Adipocyte (in vitro differentiated cells): Measurements from ENCODE around the gene HELB.
A peak's percentile ranks its signal among the peaks of the same experiment; 100 is the strongest.

ENCODE experiments used
- DNase-seq: peaks from one replicate; pipeline ENCODE4 v3.0.0-alpha.2; 2015; ENCODE audit warnings: low read depth
- H3K27me3 ChIP-seq: replicated peaks from 2 replicates; pipeline ENCODE4 v1.7.0; 2013; ENCODE audit warnings: mild to moderate bottlenecking, low read length, moderate library complexity; ENCODE audit not compliant: control insufficient read depth, insufficient read depth
- H3K36me3 ChIP-seq: 2 replicates; pipeline ENCODE4 v1.7.0; 2013; ENCODE audit warnings: low read length, mild to moderate bottlenecking, moderate library complexity; ENCODE audit not compliant: control insufficient read depth, insufficient read depth, severe bottlenecking
- H3K4me1 ChIP-seq: 2 replicates; pipeline ENCODE4 v1.7.0; 2013; ENCODE audit warnings: mild to moderate bottlenecking, low read length, moderate library complexity; ENCODE audit not compliant: control insufficient read depth, insufficient read depth
- H3K4me3 ChIP-seq: 2 replicates; pipeline ENCODE4 v1.7.0; 2013; ENCODE audit warnings: mild to moderate bottlenecking, low read length, moderate library complexity
- H3K9ac ChIP-seq: 2 replicates; pipeline ENCODE4 v1.7.0; 2013; ENCODE audit warnings: mild to moderate bottlenecking, low read length, moderate library complexity
- H3K9me3 ChIP-seq: 2 replicates; pipeline ENCODE4 v1.7.0; 2013; ENCODE audit warnings: mild to moderate bottlenecking, low read length, moderate library complexity; ENCODE audit not compliant: control insufficient read depth

The HELB gene

DNA sequence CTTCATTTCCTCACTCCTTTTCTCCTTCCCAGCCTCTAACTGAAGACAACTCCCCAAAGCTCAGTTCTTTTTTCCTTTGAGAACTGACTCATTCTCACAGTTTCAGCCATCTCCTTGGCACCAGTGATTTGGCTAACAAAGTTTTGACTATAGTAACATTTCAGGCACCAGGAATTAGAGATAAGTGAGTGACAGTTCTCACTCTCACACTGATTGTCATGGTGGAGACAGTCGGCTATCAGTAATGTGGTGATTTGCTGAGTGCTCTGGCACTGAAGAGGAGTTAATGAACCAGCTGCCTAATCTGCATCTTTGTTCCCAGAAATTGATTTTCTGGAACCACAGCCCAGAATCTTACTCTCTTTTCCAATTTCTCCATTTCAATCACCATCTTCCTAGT is 29.5 kb downstream of the HELB start:
- Histone ChIP-seq H3K4me3 (no peak overlapping the region), H3K4me1 (no peaks in the 10 kb centered on the region), H3K36me3 (peaks cover 4% of the 10 kb centered on the region), H3K9me3 (no peaks in the 10 kb centered on the region), H3K9ac (no peak overlapping the region), H3K27me3 (no peaks in the 10 kb centered on the region)
- DNase-seq = no peak

- DNase-seq = no peak
- H3K4me1 ChIP-seq = no peaks in the 10 kb centered on the region
- no peak overlapping the region for H3K9ac ChIP-seq
- no peaks in the 10 kb centered on the region for H3K9me3 ChIP-seq
- no peaks in the 10 kb centered on the region for H3K27me3 ChIP-seq
- H3K36me3 ChIP-seq = peaks cover 9% of the 10 kb centered on the region
- no peak overlapping the region for H3K4me3 ChIP-seq
These were observed 33.5 kb downstream of the HELB start for GRCh38 chr12:66335746-66336145.

- DNase-seq = no peak
- Histone ChIP-seq H3K9me3 (peaks cover 8% of the 10 kb centered on the region), H3K27me3 (no peaks in the 10 kb centered on the region)
These were observed 35.2 kb downstream of the HELB start for GRCh38 chr12:66337381-66338010.

GRCh38 chr12:66340131-66340530 is 37.8 kb downstream of the HELB start:
- Histone ChIP-seq H3K4me3 (no peak overlapping the region), H3K9ac (no peak overlapping the region), H3K4me1 (no peaks in the 10 kb centered on the region), H3K9me3 (peaks cover 8% of the 10 kb centered on the region), H3K27me3 (no peaks in the 10 kb centered on the region), H3K36me3 (peaks cover 14% of the 10 kb centered on the region)
- no peak for DNase-seq

More at GRCh38 chr12:66337381-66338010, 35.2 kb downstream of the HELB start:
- Histone ChIP-seq H3K4me3 (no peak overlapping the region), H3K36me3 (peaks cover 14% of the 10 kb centered on the region), H3K4me1 (no peaks in the 10 kb centered on the region), H3K9ac (no peak overlapping the region)

DNA sequence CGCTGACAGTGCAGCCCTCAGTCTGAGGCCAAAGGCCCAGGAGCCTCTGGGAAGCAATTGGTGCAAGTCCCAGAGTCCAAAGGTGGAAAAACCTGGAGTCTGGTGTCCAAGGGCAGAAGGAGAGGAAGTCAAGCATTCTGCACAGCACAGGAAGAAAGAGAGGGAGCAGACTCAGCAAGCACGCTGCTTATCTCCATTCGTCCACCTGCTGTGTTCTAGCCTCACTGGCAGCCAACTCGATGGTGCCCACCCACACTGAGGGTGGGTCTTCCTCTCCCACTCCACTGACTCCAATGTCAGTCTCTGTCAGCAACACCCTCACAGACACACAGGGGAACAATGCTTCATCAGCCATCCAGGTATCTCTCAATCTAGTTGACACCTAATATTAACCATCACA is 38.8 kb downstream of the HELB start:
- no peak for DNase-seq
- H3K9ac ChIP-seq = no peak overlapping the region
- H3K27me3 ChIP-seq = no peaks in the 10 kb centered on the region
- H3K9me3 ChIP-seq = peaks cover 8% of the 10 kb centered on the region
- no peak overlapping the region for H3K4me3 ChIP-seq
- peaks cover 14% of the 10 kb centered on the region for H3K36me3 ChIP-seq
- H3K4me1 ChIP-seq = no peaks in the 10 kb centered on the region

- no peaks in the 10 kb centered on the region for H3K4me1 ChIP-seq
- DNase-seq = no peak
- H3K36me3 ChIP-seq = peaks cover 9% of the 10 kb centered on the region
- no peaks in the 10 kb centered on the region for H3K27me3 ChIP-seq
- peaks cover 8% of the 10 kb centered on the region for H3K9me3 ChIP-seq
- no peak overlapping the region for H3K4me3 ChIP-seq
- no peak overlapping the region for H3K9ac ChIP-seq
These were observed 42.9 kb downstream of the HELB start for GRCh38 chr12:66345212-66345611.

DNA sequence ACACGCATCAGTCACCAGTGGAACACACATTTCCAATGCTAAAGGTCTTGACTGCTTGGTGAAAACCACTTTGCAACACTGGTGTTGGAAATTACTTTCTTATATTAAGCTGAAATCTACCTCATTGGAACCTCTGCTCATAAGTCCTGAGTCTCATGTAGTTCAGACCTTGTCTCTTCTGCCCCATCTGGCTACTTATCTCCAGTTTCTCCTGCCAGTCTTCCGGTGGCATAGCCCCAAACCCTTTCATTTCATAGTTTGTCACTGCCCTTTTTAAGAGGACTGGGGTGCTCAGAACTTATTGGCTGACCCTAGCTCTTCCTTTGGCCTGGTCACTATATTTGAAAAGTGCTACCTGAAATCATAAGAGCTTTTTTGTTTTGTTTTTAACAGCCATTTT is 43.7 kb downstream of the HELB start:
- no peak for DNase-seq

GRCh38 chr12:66351301-66351700 is 49.0 kb downstream of the HELB start:
- no peaks in the 10 kb centered on the region for H3K27me3 ChIP-seq
- no peak for DNase-seq
- H3K36me3 ChIP-seq = no peaks in the 10 kb centered on the region
- no peak overlapping the region for H3K4me3 ChIP-seq
- H3K4me1 ChIP-seq = no peaks in the 10 kb centered on the region
- H3K9ac ChIP-seq = no peak overlapping the region
- H3K9me3 ChIP-seq = no peaks in the 10 kb centered on the region

More for the DNA sequence above, 43.7 kb downstream of the HELB start:
- no peak overlapping the region for H3K4me3 ChIP-seq
- peaks cover 9% of the 10 kb centered on the region for H3K36me3 ChIP-seq
- no peak overlapping the region for H3K9ac ChIP-seq
- no peaks in the 10 kb centered on the region for H3K27me3 ChIP-seq
- peaks cover 8% of the 10 kb centered on the region for H3K9me3 ChIP-seq
- H3K4me1 ChIP-seq = no peaks in the 10 kb centered on the region

GRCh38 chr12:66352197-66352596 is 49.9 kb downstream of the HELB start:
- no peaks in the 10 kb centered on the region for H3K9me3 ChIP-seq
- H3K36me3 ChIP-seq = no peaks in the 10 kb centered on the region
- DNase-seq = peak; percentile 48
- no peaks in the 10 kb centered on the region for H3K4me1 ChIP-seq
- no peak overlapping the region for H3K4me3 ChIP-seq
- H3K27me3 ChIP-seq = no peaks in the 10 kb centered on the region
- H3K9ac ChIP-seq = no peak overlapping the region

DNA sequence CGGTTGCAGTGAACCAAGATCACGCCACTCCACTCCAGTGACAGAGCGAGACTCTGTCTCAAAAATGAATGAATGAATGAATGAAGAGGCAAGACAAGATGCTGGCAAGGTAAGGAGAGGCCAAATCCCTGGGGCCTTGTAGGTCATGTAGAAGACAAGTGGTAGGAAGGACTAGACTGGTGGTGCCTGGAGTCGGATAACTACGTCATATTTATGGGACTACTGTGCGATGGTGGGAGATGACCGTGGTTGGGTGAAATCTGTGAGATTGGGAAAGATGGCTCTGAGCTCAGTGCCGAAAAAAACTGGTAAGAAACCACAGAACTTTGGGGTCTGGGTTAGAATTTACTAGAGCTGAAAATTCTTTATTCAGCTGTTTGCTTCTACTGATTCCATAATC is 50.6 kb downstream of the HELB start:
- no peaks in the 10 kb centered on the region for H3K27me3 ChIP-seq
- no peak overlapping the region for H3K9ac ChIP-seq
- H3K36me3 ChIP-seq = no peaks in the 10 kb centered on the region
- no peak overlapping the region for H3K4me3 ChIP-seq
- no peaks in the 10 kb centered on the region for H3K9me3 ChIP-seq
- no peaks in the 10 kb centered on the region for H3K4me1 ChIP-seq
- DNase-seq = no peak

- DNase-seq = no peak
- H3K4me3 ChIP-seq = no peak overlapping the region
- no peaks in the 10 kb centered on the region for H3K4me1 ChIP-seq
- H3K27me3 ChIP-seq = no peaks in the 10 kb centered on the region
- H3K36me3 ChIP-seq = no peaks in the 10 kb centered on the region
- no peaks in the 10 kb centered on the region for H3K9me3 ChIP-seq
- no peak overlapping the region for H3K9ac ChIP-seq
These were observed 52.0 kb downstream of the HELB start for GRCh38 chr12:66354291-66354690.

DNA sequence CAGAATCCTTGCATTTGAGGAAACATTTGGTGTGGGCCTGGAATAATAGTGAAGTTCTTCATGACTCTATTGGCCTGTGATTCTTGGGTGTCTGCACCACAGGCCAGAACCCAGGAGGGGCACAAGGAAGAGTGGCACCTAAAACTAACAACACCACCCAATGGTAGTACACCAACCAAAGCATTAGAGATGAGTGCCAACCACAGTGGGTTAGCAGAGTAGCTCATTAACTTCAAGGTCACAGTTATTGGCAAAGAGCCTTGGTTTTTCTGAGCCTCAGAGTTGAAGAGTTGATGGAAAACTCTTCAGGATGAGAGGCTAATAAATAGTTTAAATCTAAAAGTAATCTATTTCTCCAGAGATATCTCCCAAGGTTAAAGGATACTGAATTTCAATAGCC is 57.0 kb downstream of the HELB start:
- Histone ChIP-seq H3K27me3 (no peaks in the 10 kb centered on the region), H3K36me3 (no peaks in the 10 kb centered on the region), H3K4me3 (no peak overlapping the region), H3K9ac (no peak overlapping the region), H3K4me1 (no peaks in the 10 kb centered on the region), H3K9me3 (no peaks in the 10 kb centered on the region)
- no peak for DNase-seq
